ENCODE data around the gene PIK3R2. TPM values are rescaled to one million over a fixed set of nuclear protein-coding genes. Genes with fewer than 3 reads are reported as not detected.

PIK3R2 gene
- total RNA-seq, 1 experiment from 2014 or later: 42.8 TPM

- H3T11ph ChIP-seq (ENCODE audit: low read length): no peak overlapping the region
- H4K91ac ChIP-seq (ENCODE audit: insufficient read length, low read depth, low read length): no peak overlapping the region
- Mint-ChIP-seq H3K4me3 (no peak overlapping the region), H3K9me3 (no peaks in the 10 kb centered on the region), H3K27ac (no peak overlapping the region), H3K27me3 (ENCODE audit: low read depth) (no peaks in the 10 kb centered on the region; the same call in 1 of the 2 replicates), H3K4me1 (peaks cover 10 to 22% of the 10 kb centered on the region in 2 experiments), H3K36me3 (ENCODE audit: insufficient read depth in 1 of 3, low read depth in 3 of 3) (peaks cover 10 to 18% (median 16%) of the 10 kb centered on the region in 3 experiments; a peak in 5 of 7 replicates)
- no peak overlapping the region for H3K4me2 ChIP-seq (ENCODE audit: insufficient read depth, insufficient read length, low read length)
- H3K27me3 ChIP-seq (ENCODE audit: insufficient read depth, low read length): no peaks in the 10 kb centered on the region
- H2BK15ac ChIP-seq (ENCODE audit: low read depth, low read length): no peak overlapping the region
- H3K27ac ChIP-seq (ENCODE audit: insufficient read length, low read depth, low read length): no peak overlapping the region
- H2BK20ac ChIP-seq (ENCODE audit: low read depth, low read length, poor library complexity, severe bottlenecking): no peak overlapping the region
- no peak overlapping the region for H2BK120ac ChIP-seq (ENCODE audit: low read depth, low read length, poor library complexity, severe bottlenecking)
- H3K9me3 ChIP-seq (ENCODE audit: control insufficient read depth, low read depth, low read length): no peaks in the 10 kb centered on the region
- TF ChIP-seq, protein P1, sequence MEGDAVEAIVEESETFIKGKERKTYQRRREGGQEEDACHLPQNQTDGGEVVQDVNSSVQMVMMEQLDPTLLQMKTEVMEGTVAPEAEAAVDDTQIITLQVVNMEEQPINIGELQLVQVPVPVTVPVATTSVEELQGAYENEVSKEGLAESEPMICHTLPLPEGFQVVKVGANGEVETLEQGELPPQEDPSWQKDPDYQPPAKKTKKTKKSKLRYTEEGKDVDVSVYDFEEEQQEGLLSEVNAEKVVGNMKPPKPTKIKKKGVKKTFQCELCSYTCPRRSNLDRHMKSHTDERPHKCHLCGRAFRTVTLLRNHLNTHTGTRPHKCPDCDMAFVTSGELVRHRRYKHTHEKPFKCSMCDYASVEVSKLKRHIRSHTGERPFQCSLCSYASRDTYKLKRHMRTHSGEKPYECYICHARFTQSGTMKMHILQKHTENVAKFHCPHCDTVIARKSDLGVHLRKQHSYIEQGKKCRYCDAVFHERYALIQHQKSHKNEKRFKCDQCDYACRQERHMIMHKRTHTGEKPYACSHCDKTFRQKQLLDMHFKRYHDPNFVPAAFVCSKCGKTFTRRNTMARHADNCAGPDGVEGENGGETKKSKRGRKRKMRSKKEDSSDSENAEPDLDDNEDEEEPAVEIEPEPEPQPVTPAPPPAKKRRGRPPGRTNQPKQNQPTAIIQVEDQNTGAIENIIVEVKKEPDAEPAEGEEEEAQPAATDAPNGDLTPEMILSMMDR (conservative IDR thresholded peaks at IDR 0.05): no peak
- no peaks in the 10 kb centered on the region for H3K79me2 ChIP-seq (ENCODE audit: insufficient read depth, low read length)
- H3K23me2 ChIP-seq (ENCODE audit: insufficient read length, low read depth, low read length, poor library complexity, severe bottlenecking): peaks cover 8% of the 10 kb centered on the region
- no peak overlapping the region for H3K18ac ChIP-seq (ENCODE audit: insufficient read length, low read depth, low read length)
- H3K4ac ChIP-seq (ENCODE audit: low read depth, low read length): no peak overlapping the region
- no peaks in the 10 kb centered on the region for H3K4me1 ChIP-seq (ENCODE audit: insufficient read depth, low read length)
- H2AK5ac ChIP-seq (ENCODE audit: insufficient read length, low read length): no peak overlapping the region
- no peak overlapping the region for H3K23ac ChIP-seq (ENCODE audit: insufficient read length, low read depth, low read length)
- H4K8ac ChIP-seq (replicated peaks; ENCODE audit: insufficient read length, low read depth, low read length): no peak overlapping the region
- H4K20me1 ChIP-seq (ENCODE audit: control insufficient read depth, insufficient read depth, insufficient read length): peaks cover 4% of the 10 kb centered on the region
- no CpG with 5 or more reads among the region's 18 CpGs for WGBS (ENCODE audit: extremely low coverage, insufficient read length, low lambda C conversion rate)
- H3K9ac ChIP-seq (ENCODE audit: extremely low read depth, insufficient read length, low read length): no peak overlapping the region
- H4K5ac ChIP-seq (ENCODE audit: insufficient read length, low read depth, low read length): no peak overlapping the region
- no peak overlapping the region for H2BK12ac ChIP-seq (ENCODE audit: insufficient read length, low read depth, low read length)
- no peak overlapping the region for H2BK5ac ChIP-seq (ENCODE audit: insufficient read length, low read length)
- no peak overlapping the region for H3K14ac ChIP-seq (ENCODE audit: insufficient read depth, low read length)
- H3K79me1 ChIP-seq (ENCODE audit: insufficient read depth, low read depth, low read length, poor library complexity, severe bottlenecking): no peaks in the 10 kb centered on the region
- H3K56ac ChIP-seq (ENCODE audit: insufficient read length, low read depth, low read length): no peak overlapping the region
- no peak for DNase-seq
- H2AFZ ChIP-seq (ENCODE audit: low read length): no peak overlapping the region
Observed at GRCh38 chr19:18150776-18151624, 2.0 kb upstream of the PIK3R2 start.

All from H9 (cell line).